Measurements from ENCODE around the gene SRSF2. TPM values are rescaled to one million over a fixed set of nuclear protein-coding genes. Genes with fewer than 3 reads are reported as not detected.
A peak's percentile ranks its signal among the peaks of the same experiment; 100 is the strongest.

The SRSF2 gene
- total and polyA plus RNA-seq, 9 of the 15 experiments (the other 6 are each of a cell fraction or from before 2014, with no cell fraction given) = 161 to 583 (median 393) TPM

DNA sequence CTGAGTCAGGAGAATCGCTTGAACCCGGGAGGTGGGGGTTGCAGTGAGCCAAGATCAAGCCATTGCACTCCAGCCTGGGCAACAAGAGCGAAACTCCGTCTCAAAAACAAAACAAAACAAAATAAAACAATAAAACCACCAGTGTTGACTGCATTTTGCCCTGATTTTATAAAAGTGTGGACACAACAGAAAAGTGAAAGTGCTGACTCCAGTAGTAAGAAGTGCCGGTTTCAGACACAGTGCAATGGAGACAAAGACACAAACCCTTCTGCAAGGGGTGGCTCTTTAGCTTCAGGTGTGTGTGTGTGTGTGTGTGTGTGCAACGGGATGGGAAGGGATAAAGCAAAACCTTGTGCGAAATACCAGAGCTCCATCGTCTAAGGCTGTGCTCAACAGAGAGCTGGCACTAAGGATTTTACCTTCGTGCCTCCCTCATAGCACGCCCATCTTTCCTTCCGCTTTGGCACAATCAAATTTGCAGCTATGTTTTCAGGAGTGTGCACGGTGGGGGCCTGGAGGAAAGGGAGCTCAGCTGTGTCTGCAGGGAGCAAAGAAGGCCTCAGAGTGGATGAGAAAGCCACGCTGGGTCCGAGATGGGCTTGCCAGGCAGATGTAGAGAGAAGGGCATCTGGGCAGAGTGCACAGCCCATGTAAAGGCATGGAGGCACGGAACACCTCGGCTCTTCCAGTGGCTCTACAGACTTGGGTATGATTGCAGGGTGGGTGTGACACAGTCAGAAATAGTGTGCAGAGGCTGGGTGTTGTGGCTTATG, 41.9 kb downstream of the SRSF2 start (continued):
- no peak for TF ChIP-seq ZNF436 (CRISPR knock-in tag; IDR thresholded peaks at IDR 0.05)
- no peak for TF ChIP-seq SMARCA4 (IDR thresholded peaks at IDR 0.05)
- TF ChIP-seq MIER1 (IDR thresholded peaks at IDR 0.05; ENCODE audit: low read depth) = no peak
- 0 out of 4 replicates have a peak, but pooled peaks of 1 of the 2 experiments have one; percentile 53 for TF ChIP-seq HDAC1 (IDR thresholded peaks at IDR 0.05)
- no peak for TF ChIP-seq HOXB6 (CRISPR knock-in tag; IDR thresholded peaks at IDR 0.05; ENCODE audit: borderline replicate concordance)
- TF ChIP-seq MAFG (tag; conservative IDR thresholded peaks at IDR 0.05) = 0 out of 2 replicates have a peak, but pooled peaks have one; percentile 38
- TF ChIP-seq GABPB2 (CRISPR knock-in tag; conservative IDR thresholded peaks at IDR 0.05) = no peak
- TF ChIP-seq BRD9 (IDR thresholded peaks at IDR 0.05; ENCODE audit: low read depth, partially characterized antibody) = no peak
- peak; percentile 62 for TF ChIP-seq ZNF316 (IDR thresholded peaks at IDR 0.05)
- peak; percentile 14; the same call in 1 of the 2 replicates for TF ChIP-seq MAFK (IDR thresholded peaks at IDR 0.05; ENCODE audit: low read length)

DNA sequence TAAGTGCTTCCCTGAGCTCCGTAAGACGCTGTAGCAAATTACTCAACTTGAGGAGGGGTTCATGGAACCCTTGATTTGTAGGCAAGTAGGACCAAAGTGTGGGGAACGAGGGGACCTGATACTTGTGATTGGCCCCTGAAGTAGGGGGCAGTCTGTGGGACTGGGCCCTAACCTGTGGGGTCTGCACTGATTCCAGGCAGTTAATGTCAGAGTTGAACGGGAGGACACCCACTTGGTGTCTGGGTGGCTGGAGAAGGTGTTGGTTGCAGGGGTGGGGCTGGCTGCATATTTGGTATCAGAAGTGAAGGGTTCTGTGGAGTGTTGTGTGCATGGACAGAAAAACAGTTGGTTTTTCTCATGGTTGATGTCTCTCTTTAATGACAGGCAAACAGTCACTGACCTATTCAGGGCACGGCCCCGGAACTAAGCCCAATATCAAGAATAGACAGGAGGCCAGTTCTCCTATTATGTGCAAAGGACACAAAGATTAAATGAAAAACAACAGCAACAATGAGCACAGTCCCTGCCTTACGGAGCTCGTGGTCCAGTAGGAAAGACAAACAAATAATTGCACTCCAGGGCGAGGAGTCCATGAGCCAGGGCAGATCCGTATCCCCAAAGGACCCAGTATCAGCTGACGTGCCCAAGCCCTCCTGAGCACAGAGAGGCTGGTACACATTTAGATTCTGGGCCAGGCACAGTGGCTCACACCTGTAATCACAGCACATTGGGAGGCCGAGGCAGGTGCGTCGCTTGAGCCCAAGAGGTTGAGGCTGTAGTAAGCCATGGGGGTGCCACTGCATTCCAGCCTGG, 45.5 kb downstream of the SRSF2 start:
- H3K4me3 ChIP-seq = no peak overlapping the region
- WGBS (ENCODE audit: insufficient coverage, low coverage, missing lambda C conversion rate) = 68% methylated on average over 14 of the region's 14 CpGs
- BruUV-seq (replicated peaks) = no TSS peak
- TF ChIP-seq SMARCB1 (IDR thresholded peaks at IDR 0.05; ENCODE audit: insufficient read length, low read depth) (no peak), TBP (optimal IDR thresholded peaks at IDR 0.05; ENCODE audit: low read depth, low read length) (no peak), KAT8 (IDR thresholded peaks at IDR 0.05; ENCODE audit: low read depth) (no peak), POU5F1 (IDR thresholded peaks at IDR 0.05; ENCODE audit: borderline replicate concordance, low read depth, low read length, partially characterized antibody) (no peak), ATF1 (CRISPR knock-in tag; IDR thresholded peaks at IDR 0.05) (no peak), ATF1 (tag; IDR thresholded peaks at IDR 0.05) (no peak), KLF6 (CRISPR knock-in tag; IDR thresholded peaks at IDR 0.05; ENCODE audit: borderline replicate concordance) (no peak), MTF1 (CRISPR knock-in tag; IDR thresholded peaks at IDR 0.05; ENCODE audit: borderline replicate concordance) (no peak), HDAC3 (IDR thresholded peaks at IDR 0.05; ENCODE audit: borderline replicate concordance, partially characterized antibody) (no peak), NCOR1 (IDR thresholded peaks at IDR 0.05) (no peak)
- TF ChIP-seq, protein P1, sequence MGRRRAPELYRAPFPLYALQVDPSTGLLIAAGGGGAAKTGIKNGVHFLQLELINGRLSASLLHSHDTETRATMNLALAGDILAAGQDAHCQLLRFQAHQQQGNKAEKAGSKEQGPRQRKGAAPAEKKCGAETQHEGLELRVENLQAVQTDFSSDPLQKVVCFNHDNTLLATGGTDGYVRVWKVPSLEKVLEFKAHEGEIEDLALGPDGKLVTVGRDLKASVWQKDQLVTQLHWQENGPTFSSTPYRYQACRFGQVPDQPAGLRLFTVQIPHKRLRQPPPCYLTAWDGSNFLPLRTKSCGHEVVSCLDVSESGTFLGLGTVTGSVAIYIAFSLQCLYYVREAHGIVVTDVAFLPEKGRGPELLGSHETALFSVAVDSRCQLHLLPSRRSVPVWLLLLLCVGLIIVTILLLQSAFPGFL (CRISPR knock-in tag; IDR thresholded peaks at IDR 0.05) = no peak

More for the DNA sequence above, 45.5 kb downstream of the SRSF2 start:
- Histone ChIP-seq H3K9me1 (ENCODE audit: control insufficient read depth, insufficient read depth, low read length) (no peaks in the 10 kb centered on the region), H3K79me2 (ENCODE audit: control insufficient read depth, insufficient read depth, low read length) (no peaks in the 10 kb centered on the region), H3K9ac (ENCODE audit: insufficient read depth in 1 of 2, low read depth in 2 of 2, low read length in 2 of 2) (no peak overlapping the region), H3K27ac (ENCODE audit: extremely low read depth, low read depth, low read length) (no peak overlapping the region), H3K36me3 (ENCODE audit: control insufficient read depth, insufficient read depth, low read length) (no peaks in the 10 kb centered on the region), H3K4me2 (ENCODE audit: insufficient read depth, low read length) (no peak overlapping the region), H4K20me1 (replicated peaks; ENCODE audit: control insufficient read depth, insufficient read depth, low read length) (0 out of 2 replicates have a peak, but pooled peaks cover under 1% of the 10 kb centered on the region), H2AFZ (ENCODE audit: low read depth, low read length) (no peak overlapping the region), H3K4me1 (replicated peaks in 1 of 2; ENCODE audit: control insufficient read depth in 2 of 2, insufficient read depth in 2 of 2, low read length in 2 of 2) (peaks cover 8 to 25% of the 10 kb centered on the region in 2 experiments; a peak in 3 of 5 replicates), H3K27me3 (ENCODE audit: control insufficient read depth in 2 of 2, insufficient read depth in 2 of 2, low read length in 2 of 2) (no peaks in the 10 kb centered on the region), H3K9me3 (replicated peaks; ENCODE audit: control insufficient read depth, insufficient read depth, low read depth, low read length) (no peaks in the 10 kb centered on the region)
- ATAC-seq (no peak), FAIRE-seq (no peak), DNase-seq (ENCODE audit: extremely low read depth in 1 of 4, low spot score in 3 of 4) (peak in 1 of 4 experiments; percentile 4)
- POLR2A ChIA-PET = interaction anchor here (0.8 to 2.3 kb wide), 3 partner anchors 9 to 17 kb away, joined by 3 to 6 read pairs (median 3); no protein-coding TSS in a partner anchor
- in situ Hi-C loops (cut with MboI) = no loop called here
- intact Hi-C loops (cut with micrococcal nuclease) = no loop called here
- CTCF ChIA-PET (ENCODE audit: low intra/inter-chr PET ratio) = no interaction called here

Measured in K562 (cell line).